H9 (cell line): ENCODE measurements around the gene KLHL18. TPM values are rescaled to one million over a fixed set of nuclear protein-coding genes. Genes with fewer than 3 reads are reported as not detected.

Experiments used
- DNase-seq: peaks from one replicate; pipeline ENCODE4 v3.0.0-alpha.2; 2017
- H2AFZ ChIP-seq: one replicate; pipeline ENCODE4 v1.6.1; 2013; ENCODE audit warnings: mild to moderate bottlenecking, low read length, control low read depth, moderate library complexity
- H2AK5ac ChIP-seq: 2 replicates; pipeline ENCODE4 v1.6.1; 2013; ENCODE audit warnings: low read length, control low read depth, mixed read lengths; ENCODE audit not compliant: insufficient read length
- H2BK120ac ChIP-seq: one replicate; pipeline ENCODE4 v1.6.1; 2013; ENCODE audit warnings: low read depth, mild to moderate bottlenecking, low read length, control low read depth, inconsistent platforms; ENCODE audit not compliant: poor library complexity, severe bottlenecking
- H2BK12ac ChIP-seq: 2 replicates; pipeline ENCODE4 v1.6.1; 2013; ENCODE audit warnings: low read length, control low read depth, mixed read lengths, low read depth; ENCODE audit not compliant: insufficient read length
- H2BK15ac ChIP-seq: 2 replicates; pipeline ENCODE4 v1.6.1; 2013; ENCODE audit warnings: low read depth, low read length, control low read depth
- H2BK20ac ChIP-seq: one replicate; pipeline ENCODE4 v1.6.1; 2013; ENCODE audit warnings: low read depth, mild to moderate bottlenecking, low read length, control low read depth, inconsistent platforms; ENCODE audit not compliant: poor library complexity, severe bottlenecking
- H2BK5ac ChIP-seq: 2 replicates; pipeline ENCODE4 v1.6.1; 2013; ENCODE audit warnings: low read length, control low read depth, mixed read lengths; ENCODE audit not compliant: insufficient read length
- H3K14ac ChIP-seq: 2 replicates; pipeline ENCODE4 v1.6.1; 2013; ENCODE audit warnings: low read length, control low read depth; ENCODE audit not compliant: insufficient read depth
- H3K18ac ChIP-seq: 2 replicates; pipeline ENCODE4 v1.6.1; 2013; ENCODE audit warnings: low read depth, mild to moderate bottlenecking, mixed read lengths, low read length, control low read depth; ENCODE audit not compliant: insufficient read length
- H3K23ac ChIP-seq: 2 replicates; pipeline ENCODE4 v1.6.1; 2013; ENCODE audit warnings: low read length, control low read depth, mixed read lengths, low read depth; ENCODE audit not compliant: insufficient read length
- H3K23me2 ChIP-seq: 2 replicates; pipeline ENCODE4 v1.6.1; 2013; ENCODE audit warnings: low read depth, mild to moderate bottlenecking, mixed read lengths, low read length, control low read depth; ENCODE audit not compliant: insufficient read length, poor library complexity, severe bottlenecking
- H3K27ac ChIP-seq: 2 replicates; pipeline ENCODE4 v1.5.1; 2013; ENCODE audit warnings: low read length, control low read depth, mixed read lengths, low read depth; ENCODE audit not compliant: insufficient read length
- H3K27me3 ChIP-seq: 2 replicates; pipeline ENCODE4 v1.6.1; 2013; ENCODE audit warnings: low read length, control low read depth, inconsistent platforms; ENCODE audit not compliant: insufficient read depth
- H3K4ac ChIP-seq: 2 replicates; pipeline ENCODE4 v1.6.1; 2013; ENCODE audit warnings: low read depth, mild to moderate bottlenecking, control low read depth, inconsistent platforms, low read length, moderate library complexity
- H3K4me1 ChIP-seq: 2 replicates; pipeline ENCODE4 v1.6.1; 2013; ENCODE audit warnings: low read length, control low read depth, inconsistent platforms; ENCODE audit not compliant: insufficient read depth
- H3K4me2 ChIP-seq: 2 replicates; pipeline ENCODE4 v1.6.1; 2013; ENCODE audit warnings: low read length, control low read depth, mixed read lengths; ENCODE audit not compliant: insufficient read length, insufficient read depth
- H3K56ac ChIP-seq: 2 replicates; pipeline ENCODE4 v1.6.1; 2013; ENCODE audit warnings: low read depth, mild to moderate bottlenecking, mixed read lengths, low read length, control low read depth; ENCODE audit not compliant: insufficient read length
- H3K79me1 ChIP-seq: 2 replicates; pipeline ENCODE4 v1.6.1; 2013; ENCODE audit warnings: low read depth, mild to moderate bottlenecking, moderate library complexity, low read length, control low read depth, inconsistent platforms; ENCODE audit not compliant: insufficient read depth, poor library complexity, severe bottlenecking
- H3K79me2 ChIP-seq: 2 replicates; pipeline ENCODE4 v1.6.1; 2013; ENCODE audit warnings: low read length, control low read depth, inconsistent platforms; ENCODE audit not compliant: insufficient read depth
- H3K9ac ChIP-seq: 2 replicates; pipeline ENCODE4 v1.6.1; 2013; ENCODE audit warnings: low read length, control low read depth, mixed read lengths; ENCODE audit not compliant: insufficient read length; ENCODE audit errors: extremely low read depth
- H3K9me3 ChIP-seq: one replicate; pipeline ENCODE4 v1.6.1; 2013; ENCODE audit warnings: low read depth, low read length, inconsistent platforms; ENCODE audit not compliant: control insufficient read depth
- H3T11ph ChIP-seq: one replicate; pipeline ENCODE4 v1.6.1; 2013; ENCODE audit warnings: mild to moderate bottlenecking, low read length, control low read depth, inconsistent platforms
- H4K20me1 ChIP-seq: one replicate; pipeline ENCODE4 v1.6.1; 2013; ENCODE audit not compliant: control insufficient read depth, insufficient read length, insufficient read depth
- H4K5ac ChIP-seq: 2 replicates; pipeline ENCODE4 v1.6.1; 2013; ENCODE audit warnings: low read depth, mild to moderate bottlenecking, mixed read lengths, low read length, control low read depth; ENCODE audit not compliant: insufficient read length
- H4K8ac ChIP-seq: replicated peaks from 2 replicates; pipeline ENCODE4 v1.6.1; 2013; ENCODE audit warnings: low read length, control low read depth, mixed read lengths, low read depth; ENCODE audit not compliant: insufficient read length
- H4K91ac ChIP-seq: 2 replicates; pipeline ENCODE4 v1.6.1; 2013; ENCODE audit warnings: low read depth, mild to moderate bottlenecking, moderate library complexity, mixed read lengths, low read length, control low read depth; ENCODE audit not compliant: insufficient read length
- H3K27ac Mint-ChIP-seq, 3 experiments: 2 replicates in 2 of 3; 3 replicates in 1 of 3; pipeline ENCODE4 v1.8.0; 2020 to 2021; ENCODE audit warnings: mixed read lengths in 3 of 3, mild to moderate bottlenecking in 1 of 3, moderate library complexity in 1 of 3
- H3K27me3 Mint-ChIP-seq: 2 replicates; pipeline ENCODE4 v1.8.0; 2021; ENCODE audit warnings: low read depth, mild to moderate bottlenecking, moderate library complexity, mixed read lengths
- H3K36me3 Mint-ChIP-seq, 3 experiments: 2 replicates in 2 of 3; 3 replicates in 1 of 3; pipeline ENCODE4 v1.8.0; 2020 to 2021; ENCODE audit warnings: low read depth in 3 of 3, mixed read lengths in 3 of 3; ENCODE audit not compliant: insufficient read depth in 1 of 3
- H3K4me1 Mint-ChIP-seq, 2 experiments: 2 replicates each; pipeline ENCODE4 v1.8.0; 2020; ENCODE audit warnings: mixed read lengths in 2 of 2
- H3K4me3 Mint-ChIP-seq, 2 experiments: 2 replicates in 1 of 2; 3 replicates in 1 of 2; pipeline ENCODE4 v1.8.0; 2020 to 2021; ENCODE audit warnings: mild to moderate bottlenecking in 2 of 2, mixed read lengths in 2 of 2, moderate library complexity in 1 of 2
- H3K9me3 Mint-ChIP-seq, 2 experiments: 2 replicates in 1 of 2; 3 replicates in 1 of 2; pipeline ENCODE4 v1.8.0; 2020; ENCODE audit warnings: mild to moderate bottlenecking in 2 of 2, mixed read lengths in 2 of 2, moderate library complexity in 1 of 2
- WGBS: extraction: QIAGEN DNeasy Blood & Tissue Kit; methylation state at CpG from one replicate; pipeline ENCODE4 v1.1.7; 2013; ENCODE audit warnings: missing lambda C conversion rate, low lambda C conversion rate, mixed read lengths; ENCODE audit not compliant: insufficient read length; ENCODE audit errors: extremely low coverage; 5-methylcytosine and 5-hydroxymethylcytosine counted together
- total RNA-seq: library from RNA; stranded (reverse); gene quantifications from 2 replicates; pipeline ENCODE4 v1.2.1, GENCODE V29; 2021
- TF ChIP-seq, protein P1 (sequence below): fragments of 200-600 bp; sonication (generic); conservative IDR thresholded peaks from 3 replicates; pipeline ENCODE4 v1.8.0; 2021; ENCODE audit warnings: antibody characterized with exemption, mild to moderate bottlenecking

The KLHL18 gene
- total RNA-seq, 1 experiment from 2014 or later: 55.3 TPM

DNA sequence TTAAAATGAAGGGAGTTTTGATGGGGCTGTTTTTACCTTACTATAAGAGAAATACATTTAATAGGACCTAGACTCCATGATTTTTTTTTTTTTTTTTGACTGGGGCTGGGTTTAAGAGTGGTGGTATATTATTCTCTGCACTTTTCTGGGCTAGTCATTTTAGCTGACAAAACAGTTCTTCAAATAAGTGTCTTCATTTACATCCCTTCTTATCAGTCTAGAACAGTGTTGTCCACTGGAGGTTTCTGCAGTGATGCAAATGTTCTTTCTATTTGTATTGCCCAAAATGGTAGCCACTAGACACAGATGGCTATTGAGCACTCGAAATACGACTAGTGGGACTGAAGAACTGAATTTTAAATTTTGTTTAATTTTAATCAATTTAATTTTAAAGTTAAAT, 37.2 kb downstream of the KLHL18 start:
- H3K56ac ChIP-seq: no peak overlapping the region
- peaks cover 2% of the 10 kb centered on the region for H3K79me1 ChIP-seq
- no peak overlapping the region for H2BK12ac ChIP-seq
- H3K23me2 ChIP-seq: no peaks in the 10 kb centered on the region
- H3K27me3 ChIP-seq: no peaks in the 10 kb centered on the region
- H2BK20ac ChIP-seq: no peak overlapping the region
- no peaks in the 10 kb centered on the region for H4K20me1 ChIP-seq
- H3K27ac ChIP-seq: no peak overlapping the region
- Mint-ChIP-seq H3K4me3 (no peak overlapping the region), H3K27ac (no peak overlapping the region), H3K36me3 (peaks cover 19 to 46% (median 40%) of the 10 kb centered on the region in 3 experiments), H3K4me1 (peaks cover 1 to 5% of the 10 kb centered on the region in 2 experiments), H3K27me3 (no peaks in the 10 kb centered on the region), H3K9me3 (no peaks in the 10 kb centered on the region)
- H3T11ph ChIP-seq: no peak overlapping the region
- WGBS: no CpG with 5 or more reads among the region's 2 CpGs
- no peak for DNase-seq
- H2AK5ac ChIP-seq: no peak overlapping the region
- H2BK15ac ChIP-seq: no peak overlapping the region
- no peak overlapping the region for H2BK120ac ChIP-seq
- H4K5ac ChIP-seq: no peak overlapping the region
- no peak overlapping the region for H2BK5ac ChIP-seq
- H3K23ac ChIP-seq: no peak overlapping the region
- no peaks in the 10 kb centered on the region for H3K79me2 ChIP-seq
- H3K14ac ChIP-seq: no peak overlapping the region
- TF ChIP-seq, protein P1, sequence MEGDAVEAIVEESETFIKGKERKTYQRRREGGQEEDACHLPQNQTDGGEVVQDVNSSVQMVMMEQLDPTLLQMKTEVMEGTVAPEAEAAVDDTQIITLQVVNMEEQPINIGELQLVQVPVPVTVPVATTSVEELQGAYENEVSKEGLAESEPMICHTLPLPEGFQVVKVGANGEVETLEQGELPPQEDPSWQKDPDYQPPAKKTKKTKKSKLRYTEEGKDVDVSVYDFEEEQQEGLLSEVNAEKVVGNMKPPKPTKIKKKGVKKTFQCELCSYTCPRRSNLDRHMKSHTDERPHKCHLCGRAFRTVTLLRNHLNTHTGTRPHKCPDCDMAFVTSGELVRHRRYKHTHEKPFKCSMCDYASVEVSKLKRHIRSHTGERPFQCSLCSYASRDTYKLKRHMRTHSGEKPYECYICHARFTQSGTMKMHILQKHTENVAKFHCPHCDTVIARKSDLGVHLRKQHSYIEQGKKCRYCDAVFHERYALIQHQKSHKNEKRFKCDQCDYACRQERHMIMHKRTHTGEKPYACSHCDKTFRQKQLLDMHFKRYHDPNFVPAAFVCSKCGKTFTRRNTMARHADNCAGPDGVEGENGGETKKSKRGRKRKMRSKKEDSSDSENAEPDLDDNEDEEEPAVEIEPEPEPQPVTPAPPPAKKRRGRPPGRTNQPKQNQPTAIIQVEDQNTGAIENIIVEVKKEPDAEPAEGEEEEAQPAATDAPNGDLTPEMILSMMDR: no peak
- no peaks in the 10 kb centered on the region for H3K9me3 ChIP-seq
- H2AFZ ChIP-seq: no peak overlapping the region
- H3K9ac ChIP-seq: no peak overlapping the region
- H3K4ac ChIP-seq: no peak overlapping the region
- H3K4me2 ChIP-seq: no peak overlapping the region
- H4K8ac ChIP-seq: no peak overlapping the region
- H3K18ac ChIP-seq: no peak overlapping the region
- H3K4me1 ChIP-seq: no peaks in the 10 kb centered on the region
- no peak overlapping the region for H4K91ac ChIP-seq
